Esophagus squamous epithelium (tissue), 4 donors: Measurements from ENCODE around the gene SLC22A31.

Experiments
- POLR2A ChIP-seq, 4 donors: fragments of 450-650 bp; IDR thresholded peaks; one replicate each; pipeline ENCODE4 v1.6.1; 2017; ENCODE audit warnings: antibody characterized with exemption in 4 of 4, mild to moderate bottlenecking in 4 of 4, moderate library complexity in 3 of 4
- TF ChIP-seq, protein P1 (sequence below), 6 experiments: fragments of 450-650 bp in 4 of 6; fragments of 200-600 bp in 2 of 6; sonication (generic) in 2 of 6; IDR thresholded peaks; one replicate each; pipeline ENCODE4 v1.5.1; 2016 to 2019; ENCODE audit warnings: antibody characterized with exemption in 6 of 6, mild to moderate bottlenecking in 4 of 6, moderate library complexity in 4 of 6

DNA sequence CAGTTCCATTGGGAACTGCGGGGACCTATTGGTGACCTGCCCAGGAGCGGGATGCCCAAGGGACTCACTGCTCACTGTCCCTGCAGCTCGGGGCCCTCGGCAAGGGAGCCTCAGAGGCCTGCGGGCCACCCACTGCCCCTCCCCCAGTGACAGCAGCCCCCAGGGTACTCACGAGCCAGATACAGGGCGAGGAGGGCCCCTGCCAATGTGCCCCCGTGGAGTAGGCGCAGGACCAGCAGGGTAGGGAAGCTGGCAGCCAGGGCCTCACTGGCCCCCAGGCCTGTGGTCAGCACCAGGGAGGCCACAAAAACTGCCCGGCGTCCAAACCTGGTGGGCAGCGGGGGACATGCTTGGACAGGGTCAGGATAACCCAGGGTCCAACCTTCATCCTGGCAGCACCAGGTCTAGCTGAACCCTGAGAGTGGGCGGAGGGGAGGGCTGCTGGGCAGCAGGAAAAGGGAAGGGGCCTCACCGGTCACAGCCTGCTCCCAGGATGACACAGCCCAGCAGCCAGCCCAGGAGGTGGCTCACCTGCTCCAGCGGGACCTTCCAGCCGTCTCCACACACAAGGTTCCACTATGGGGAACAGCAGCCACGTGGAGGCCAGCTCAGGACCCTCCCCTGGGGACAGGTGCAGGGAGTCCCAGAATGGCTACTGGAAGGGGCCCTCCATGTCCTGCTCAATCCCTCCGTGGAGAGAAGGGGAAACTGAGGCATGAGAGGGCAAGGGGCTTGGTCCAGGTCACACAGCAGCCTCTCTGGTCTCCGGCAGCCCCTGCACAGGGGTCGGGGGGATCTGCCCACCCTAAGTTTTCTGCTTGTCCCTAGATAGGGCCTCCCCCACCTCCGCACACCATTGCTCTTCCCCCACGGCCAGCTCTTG is 855 bp downstream of the SLC22A31 start:
- TF ChIP-seq POLR2A (IDR thresholded peaks at IDR 0.05) = no peak
- TF ChIP-seq, protein P1, sequence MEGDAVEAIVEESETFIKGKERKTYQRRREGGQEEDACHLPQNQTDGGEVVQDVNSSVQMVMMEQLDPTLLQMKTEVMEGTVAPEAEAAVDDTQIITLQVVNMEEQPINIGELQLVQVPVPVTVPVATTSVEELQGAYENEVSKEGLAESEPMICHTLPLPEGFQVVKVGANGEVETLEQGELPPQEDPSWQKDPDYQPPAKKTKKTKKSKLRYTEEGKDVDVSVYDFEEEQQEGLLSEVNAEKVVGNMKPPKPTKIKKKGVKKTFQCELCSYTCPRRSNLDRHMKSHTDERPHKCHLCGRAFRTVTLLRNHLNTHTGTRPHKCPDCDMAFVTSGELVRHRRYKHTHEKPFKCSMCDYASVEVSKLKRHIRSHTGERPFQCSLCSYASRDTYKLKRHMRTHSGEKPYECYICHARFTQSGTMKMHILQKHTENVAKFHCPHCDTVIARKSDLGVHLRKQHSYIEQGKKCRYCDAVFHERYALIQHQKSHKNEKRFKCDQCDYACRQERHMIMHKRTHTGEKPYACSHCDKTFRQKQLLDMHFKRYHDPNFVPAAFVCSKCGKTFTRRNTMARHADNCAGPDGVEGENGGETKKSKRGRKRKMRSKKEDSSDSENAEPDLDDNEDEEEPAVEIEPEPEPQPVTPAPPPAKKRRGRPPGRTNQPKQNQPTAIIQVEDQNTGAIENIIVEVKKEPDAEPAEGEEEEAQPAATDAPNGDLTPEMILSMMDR (IDR thresholded peaks at IDR 0.05) = no peak
